Measurements from ENCODE around the gene RGS3.

Gene RGS3

DNA sequence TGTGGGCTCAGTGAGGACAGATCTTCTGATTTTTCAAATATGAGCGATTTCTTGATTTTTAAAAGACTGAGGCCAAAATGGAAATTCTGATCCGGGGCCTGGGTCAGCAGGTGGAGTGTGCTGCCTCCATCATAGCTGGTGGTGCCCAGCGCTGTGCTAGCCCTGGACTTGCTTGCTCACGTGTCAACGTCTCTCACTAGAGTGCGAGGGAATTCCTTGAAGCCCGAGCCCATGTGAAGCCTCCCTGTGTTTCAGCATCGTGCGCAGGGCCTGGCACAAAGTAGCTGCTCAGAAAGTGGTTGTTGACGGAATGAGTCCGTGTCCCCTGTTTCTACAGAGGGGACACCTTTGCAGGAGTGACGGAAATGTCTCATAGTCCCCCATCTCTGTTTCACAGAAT, 50.5 kb downstream of the RGS3 start:
- DNase-seq = no peak

DNA sequence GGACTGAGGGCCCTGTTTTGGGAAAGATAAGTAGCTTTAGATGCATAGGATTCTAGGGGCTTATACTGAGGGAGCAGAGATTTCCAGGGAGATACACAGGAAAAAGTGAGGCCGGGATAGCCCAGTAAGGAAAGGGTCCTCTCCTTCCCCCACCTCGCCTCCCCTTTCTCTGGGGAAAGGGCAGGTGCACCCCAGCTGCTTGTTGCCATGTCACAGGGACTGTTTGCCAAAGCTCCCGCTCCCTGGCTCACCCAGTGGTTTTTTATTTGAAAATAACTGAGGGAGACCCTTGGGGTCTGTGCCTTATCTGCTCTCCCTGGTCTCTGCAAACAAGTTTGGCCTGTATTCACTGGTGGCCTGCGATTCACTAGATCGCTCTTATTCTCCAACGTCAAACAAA, 51.2 kb downstream of the RGS3 start:
- no peak for DNase-seq

- no peak for DNase-seq
These were observed 52.3 kb downstream of the RGS3 start for GRCh38 chr9:113515862-113516261.

DNA sequence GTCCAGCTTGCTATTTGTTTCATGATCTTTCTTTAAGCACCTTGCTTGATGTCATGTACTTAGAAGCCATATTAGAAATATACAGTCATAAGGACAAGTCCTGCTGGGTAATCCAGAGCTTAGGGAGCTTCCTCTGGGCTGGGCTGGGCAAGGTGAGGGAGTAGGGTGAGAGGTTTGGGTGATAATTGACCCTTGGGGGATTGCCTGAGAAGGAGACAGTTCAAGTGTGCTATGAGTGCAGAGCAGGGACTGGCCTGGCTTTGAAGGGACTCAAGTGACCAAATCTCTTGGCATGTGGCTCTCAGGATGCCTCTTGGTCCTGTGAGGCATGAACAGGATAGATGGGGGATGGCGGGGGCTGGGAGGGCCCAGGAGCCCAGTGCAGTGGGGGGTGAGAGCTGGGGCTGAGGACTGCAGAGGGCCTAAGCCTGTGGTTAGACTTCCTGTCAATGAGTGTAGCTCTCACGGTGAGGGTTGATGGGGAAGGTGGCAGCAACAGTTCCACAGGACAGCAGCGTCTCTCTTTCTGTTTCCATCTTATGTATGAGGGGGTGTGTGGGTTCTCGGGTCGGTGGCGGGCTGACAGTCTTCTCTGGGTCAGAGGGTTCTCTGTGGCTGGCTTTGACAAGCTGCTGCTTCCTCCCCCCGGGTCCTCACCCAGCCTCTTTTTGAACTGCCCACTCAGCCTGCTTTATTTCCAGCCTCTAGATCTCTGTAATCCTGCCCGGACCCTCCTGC, 53.5 kb downstream of the RGS3 start:
- peak in 4 of 5 experiments; percentile 18 to 94 (median 67) for DNase-seq

DNA sequence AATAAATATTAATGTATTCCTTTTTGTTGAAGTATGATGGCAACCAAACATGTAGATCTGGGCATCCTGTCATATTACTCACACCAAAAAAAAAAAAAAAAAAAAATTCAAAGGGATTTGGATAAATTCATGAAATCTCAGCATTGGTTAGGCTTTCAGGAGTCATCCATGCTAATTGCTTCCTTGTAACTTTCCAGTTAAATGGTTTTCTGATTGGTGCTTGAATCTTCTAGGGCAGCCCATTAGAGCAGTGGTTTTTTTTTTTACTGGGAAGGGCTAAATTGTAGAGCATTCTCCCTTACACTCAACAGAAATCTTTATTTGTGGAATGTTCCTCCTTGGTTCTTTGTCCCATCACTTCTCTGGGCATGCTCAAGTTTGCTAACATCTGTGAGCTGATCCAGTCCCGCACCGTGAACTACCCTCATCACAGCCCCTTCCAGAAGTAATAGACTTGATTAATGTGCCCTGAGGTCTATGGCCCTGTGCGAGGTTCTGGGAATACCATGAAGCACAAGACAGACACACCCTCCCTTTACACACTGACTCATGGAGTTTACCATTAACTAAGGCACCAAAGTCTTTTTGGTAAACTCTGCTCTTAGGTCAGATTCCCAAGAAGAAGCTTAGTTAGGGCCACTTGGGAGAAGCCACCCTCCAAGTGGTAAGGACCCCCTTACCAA, 56.0 kb downstream of the RGS3 start:
- no peak for DNase-seq

DNA sequence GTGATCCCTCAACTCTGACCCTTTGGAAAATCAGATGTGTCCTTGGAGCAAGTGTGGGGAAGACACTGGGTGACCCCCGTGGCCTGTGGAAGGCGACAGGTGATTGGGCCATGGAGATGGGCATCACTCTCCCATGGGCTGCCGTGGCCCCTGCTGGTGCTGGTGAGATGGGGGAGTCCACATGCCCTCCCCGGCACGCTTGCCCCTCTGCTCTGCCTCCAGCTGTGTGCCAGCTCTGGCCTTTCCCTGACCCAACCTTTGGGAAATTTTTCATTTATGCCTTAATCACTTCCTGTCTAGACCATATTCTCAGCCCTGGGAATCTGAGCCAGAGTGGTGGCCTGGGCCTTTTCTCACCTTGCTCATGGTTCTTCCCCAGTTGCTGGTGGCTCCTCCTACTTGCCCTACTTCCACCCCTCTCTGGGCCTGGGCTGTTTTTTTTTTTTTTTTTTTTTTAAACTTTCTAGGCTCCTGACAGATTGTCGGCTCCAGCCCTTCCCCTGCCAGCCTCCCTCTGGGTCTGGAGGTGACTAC, 56.6 kb downstream of the RGS3 start:
- DNase-seq = peak in 2 of 5 experiments; percentile 26 to 88

DNA sequence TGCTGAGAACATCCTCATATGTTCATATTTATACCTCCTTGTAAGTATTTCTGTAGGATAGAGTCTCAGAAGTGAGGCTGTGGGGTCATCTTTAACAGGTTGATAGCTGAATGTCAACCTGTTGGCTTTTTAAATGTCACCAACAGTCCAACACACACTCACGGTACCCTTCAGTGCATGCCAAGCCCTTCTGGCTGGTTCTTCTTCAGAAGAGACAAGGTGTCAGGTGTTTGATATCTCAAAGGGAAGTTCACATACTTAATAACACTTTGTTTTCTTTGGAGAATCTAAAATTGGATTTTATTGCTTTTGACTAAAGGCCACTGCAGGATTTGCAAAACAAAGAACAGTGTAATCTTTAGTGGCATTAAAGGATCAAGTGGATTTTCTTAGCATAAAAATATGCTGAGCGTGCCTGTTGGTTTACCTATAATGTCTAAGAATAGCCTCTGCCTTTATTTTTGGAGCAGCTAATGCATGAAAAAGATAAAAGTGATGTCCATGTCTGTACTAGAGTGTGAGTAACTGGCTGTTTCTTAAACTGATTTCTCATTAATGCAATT, 58.2 kb downstream of the RGS3 start:
- DNase-seq = no peak

- no peak for DNase-seq
These were observed 58.9 kb downstream of the RGS3 start for GRCh38 chr9:113522419-113522818.

DNA sequence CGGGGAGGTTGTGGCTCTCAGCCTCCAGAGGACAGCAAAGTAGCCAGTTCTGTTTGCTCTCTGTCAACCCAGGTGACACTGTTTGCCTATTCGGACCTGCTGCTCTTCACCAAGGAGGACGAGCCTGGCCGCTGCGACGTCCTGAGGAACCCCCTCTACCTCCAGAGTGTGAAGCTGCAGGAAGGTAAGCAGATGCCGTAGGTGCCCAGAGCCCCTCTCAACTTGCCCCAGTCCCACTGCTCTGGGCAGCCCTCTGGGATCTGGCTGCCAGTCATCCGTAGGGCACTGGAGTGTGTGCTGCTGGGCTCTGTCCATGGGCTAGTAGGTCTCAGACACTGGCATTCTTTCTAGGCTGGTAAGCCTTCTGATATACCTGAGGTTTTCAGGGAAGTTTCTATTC, 59.3 kb downstream of the RGS3 start:
- no peak for DNase-seq

DNA sequence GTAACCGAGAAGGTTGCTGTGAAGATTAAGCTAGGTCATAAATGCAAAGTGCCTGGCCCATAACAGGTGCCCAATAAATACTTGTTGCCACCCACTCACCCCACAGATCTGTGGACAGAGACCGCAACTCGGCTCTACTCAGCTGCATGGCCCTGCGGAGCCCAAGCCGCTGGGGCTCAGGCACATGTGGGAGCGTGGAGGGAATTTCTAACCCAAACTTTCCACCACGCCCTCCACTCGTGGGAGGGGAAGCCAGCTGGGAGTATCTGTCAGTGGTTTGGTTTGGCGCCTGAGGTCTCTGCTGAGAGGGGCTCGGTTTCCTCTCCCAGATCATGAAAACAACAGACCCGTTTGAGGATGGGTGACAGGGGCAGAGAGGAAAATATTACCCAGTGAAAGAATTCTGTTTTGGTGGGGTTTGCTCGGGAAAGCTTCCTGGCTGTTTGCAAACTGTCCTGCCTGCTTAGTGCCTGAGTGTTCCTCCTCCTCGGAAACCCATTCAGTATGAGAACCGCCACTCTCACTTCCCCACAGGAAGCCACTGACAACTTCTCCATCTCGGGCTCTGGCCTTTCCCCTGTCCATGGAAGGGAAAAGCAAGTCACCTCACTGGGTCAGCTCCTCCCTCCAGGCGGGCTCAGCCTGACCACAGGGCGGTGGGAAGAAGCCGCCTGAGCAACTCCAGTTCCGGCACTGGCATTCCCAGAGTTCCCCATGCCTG, 60.1 kb downstream of the RGS3 start:
- peak in 3 of 5 experiments; percentile 52 to 75 (median 53) for DNase-seq

DNA sequence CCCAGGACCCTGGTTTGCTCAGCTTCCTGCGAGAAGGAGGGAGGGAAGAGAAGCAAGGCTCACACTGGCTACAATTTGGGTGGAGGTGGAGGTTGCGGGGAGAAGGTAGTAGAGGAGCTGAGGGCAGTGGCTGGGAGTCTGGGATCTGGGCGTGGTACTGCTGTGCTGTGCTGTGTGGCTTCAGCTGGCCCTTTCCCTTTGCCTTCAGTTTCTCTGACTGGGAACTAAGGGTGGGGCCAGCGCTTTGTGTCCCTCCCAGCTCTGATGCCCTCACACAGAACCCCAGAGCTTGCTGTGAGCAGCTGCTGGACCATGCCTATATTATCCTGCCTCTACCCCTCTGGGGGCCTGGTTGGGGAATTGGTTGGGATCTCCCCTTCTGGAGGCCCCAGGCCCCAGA, 60.9 kb downstream of the RGS3 start:
- DNase-seq = no peak

DNA sequence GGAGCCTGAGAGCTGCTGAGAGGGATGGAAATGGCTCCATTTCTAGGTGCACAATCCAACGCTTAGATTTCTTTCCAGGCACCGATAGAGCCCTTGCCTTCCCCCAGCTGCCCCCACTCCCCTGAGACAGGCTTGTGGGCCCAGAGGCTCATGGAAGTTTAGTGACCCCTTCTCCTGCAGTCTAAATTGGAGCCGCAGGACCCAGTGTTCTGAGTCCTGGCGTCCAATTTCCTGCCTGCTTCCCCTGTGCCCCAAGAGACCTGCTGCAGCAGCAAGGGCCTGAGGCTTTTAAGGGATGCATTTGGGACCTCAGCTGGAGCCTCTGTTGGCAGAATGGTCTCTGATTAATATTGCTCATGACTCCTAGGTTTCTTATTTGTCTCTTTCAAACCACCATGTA, 61.7 kb downstream of the RGS3 start:
- DNase-seq = no peak

GRCh38 chr9:113525831-113526230, 62.3 kb downstream of the RGS3 start:
- DNase-seq = no peak

GRCh38 chr9:113526231-113526746, 62.8 kb downstream of the RGS3 start:
- DNase-seq = peak in 1 of 5 experiments; percentile 28

GRCh38 chr9:113526841-113527240, 63.3 kb downstream of the RGS3 start:
- no peak for DNase-seq

DNA sequence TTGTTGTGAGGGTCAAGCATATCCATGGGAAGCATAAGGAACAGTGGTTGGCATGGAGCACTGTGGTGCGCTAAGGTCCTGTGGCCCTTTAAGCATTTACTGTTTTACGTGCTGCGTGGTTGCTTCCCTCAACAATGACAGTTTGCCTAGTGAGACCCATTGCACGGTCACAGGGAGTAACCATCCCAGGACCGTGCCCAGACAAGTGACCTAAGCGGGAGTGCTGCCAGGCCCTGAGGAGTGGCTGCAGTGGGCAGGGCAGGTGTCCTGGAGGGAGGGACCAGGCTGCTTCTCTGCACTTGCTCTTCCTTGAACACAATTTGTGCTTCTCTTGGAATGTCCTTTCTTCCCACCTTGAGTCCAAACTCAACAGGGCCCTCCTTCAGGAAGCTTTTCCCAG, 64.6 kb downstream of the RGS3 start:
- DNase-seq = no peak

DNA sequence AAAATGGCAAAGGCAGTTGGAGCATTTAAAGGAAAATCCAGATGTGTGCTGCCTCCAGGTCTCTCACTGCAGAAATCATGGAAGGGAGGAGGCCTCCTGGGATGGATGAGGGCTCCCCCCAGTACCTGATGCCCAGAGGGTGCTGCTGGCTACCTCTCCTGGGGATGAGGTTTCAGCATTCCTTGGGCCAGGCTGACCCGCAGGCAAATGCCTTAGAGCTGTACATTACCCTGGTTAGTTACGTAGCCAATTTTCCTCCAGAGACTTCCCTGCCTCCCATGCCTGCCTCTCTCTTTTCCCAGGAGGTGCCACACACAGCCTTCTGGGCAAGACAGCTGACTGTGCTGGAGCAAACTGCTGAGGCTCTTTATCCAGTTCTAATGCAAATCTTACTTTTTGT, 65.3 kb downstream of the RGS3 start:
- no peak for DNase-seq

DNA sequence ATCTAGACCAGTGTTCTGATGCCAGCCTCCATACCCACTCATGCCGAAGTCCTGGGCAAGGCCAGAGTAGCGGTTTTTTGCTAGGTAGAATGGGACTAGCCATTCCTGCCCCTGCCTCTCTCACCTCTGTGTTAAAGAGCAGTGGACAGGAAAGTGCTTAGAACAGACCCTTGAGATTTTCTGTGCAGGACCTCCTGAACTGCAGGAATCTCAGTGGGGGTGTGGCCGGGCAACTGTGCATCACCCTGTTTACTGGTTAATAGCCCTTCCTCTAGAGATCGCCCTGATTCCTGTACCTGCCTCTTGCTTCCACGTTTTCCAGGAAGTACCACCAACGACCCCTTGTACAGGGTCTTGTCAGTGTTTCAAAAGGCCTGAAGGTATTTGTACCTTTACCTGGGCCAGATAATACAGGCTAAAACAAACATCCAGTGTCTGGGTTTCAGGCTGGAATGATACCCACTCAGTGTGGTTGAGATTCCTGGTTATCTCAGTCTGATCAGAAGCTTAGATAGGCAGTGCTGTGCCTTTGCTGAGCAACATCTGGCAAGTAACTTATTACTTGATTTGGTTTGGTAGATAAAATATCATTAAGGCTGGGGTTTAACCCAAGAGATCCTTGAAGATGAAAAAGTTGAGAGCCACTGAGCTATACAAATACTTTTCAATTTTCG, 65.9 kb downstream of the RGS3 start:
- no peak for DNase-seq

DNA sequence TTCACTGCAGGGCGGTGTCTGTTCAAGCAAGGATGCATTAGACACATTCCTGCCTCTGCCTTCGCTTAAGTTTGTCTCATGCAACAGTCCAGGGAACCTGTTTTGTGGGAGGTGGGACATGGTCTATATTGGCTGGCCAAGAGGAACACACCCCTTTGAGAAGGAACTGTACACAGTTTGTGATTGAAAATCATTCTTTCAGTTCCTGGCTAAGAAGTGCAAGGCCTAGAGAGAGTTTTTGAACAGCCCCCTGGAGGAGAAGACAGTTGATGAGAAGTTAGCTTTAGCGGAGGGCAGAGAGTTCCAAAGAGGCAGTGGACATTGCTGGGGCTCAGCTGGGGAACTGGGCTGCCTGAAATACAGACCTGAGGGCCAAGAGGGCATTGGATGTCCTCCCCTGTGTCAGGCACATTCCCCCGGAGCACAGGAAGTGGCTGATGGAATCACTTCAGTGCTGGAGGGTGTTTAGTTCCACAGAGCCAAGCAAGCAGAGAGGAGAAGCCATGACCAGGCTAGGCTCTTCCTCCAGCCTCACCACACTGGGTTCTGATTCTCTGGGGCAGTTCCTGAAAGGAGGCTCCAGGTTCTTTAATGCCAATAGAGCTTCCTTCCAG, 66.6 kb downstream of the RGS3 start:
- no peak for DNase-seq

DNA sequence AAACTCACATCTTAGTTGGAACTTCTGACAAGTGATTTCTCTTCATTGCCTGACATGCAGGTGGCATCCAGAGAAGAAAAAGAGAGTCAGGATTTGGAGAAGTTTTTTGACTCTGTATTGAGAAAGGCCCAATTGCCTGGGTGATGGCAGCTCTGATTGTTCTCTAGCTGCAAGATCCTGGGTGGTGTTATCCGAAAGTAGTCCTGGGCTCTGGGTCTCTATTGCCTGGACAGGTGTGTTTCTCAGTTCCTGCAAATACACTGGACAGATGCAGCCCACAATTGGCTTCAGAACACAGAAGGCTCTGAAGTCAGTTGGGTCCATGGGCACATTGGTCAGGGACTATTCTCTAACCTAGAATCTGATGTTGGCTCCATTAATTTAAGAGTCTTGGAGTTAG, 67.4 kb downstream of the RGS3 start:
- no peak for DNase-seq

DNA sequence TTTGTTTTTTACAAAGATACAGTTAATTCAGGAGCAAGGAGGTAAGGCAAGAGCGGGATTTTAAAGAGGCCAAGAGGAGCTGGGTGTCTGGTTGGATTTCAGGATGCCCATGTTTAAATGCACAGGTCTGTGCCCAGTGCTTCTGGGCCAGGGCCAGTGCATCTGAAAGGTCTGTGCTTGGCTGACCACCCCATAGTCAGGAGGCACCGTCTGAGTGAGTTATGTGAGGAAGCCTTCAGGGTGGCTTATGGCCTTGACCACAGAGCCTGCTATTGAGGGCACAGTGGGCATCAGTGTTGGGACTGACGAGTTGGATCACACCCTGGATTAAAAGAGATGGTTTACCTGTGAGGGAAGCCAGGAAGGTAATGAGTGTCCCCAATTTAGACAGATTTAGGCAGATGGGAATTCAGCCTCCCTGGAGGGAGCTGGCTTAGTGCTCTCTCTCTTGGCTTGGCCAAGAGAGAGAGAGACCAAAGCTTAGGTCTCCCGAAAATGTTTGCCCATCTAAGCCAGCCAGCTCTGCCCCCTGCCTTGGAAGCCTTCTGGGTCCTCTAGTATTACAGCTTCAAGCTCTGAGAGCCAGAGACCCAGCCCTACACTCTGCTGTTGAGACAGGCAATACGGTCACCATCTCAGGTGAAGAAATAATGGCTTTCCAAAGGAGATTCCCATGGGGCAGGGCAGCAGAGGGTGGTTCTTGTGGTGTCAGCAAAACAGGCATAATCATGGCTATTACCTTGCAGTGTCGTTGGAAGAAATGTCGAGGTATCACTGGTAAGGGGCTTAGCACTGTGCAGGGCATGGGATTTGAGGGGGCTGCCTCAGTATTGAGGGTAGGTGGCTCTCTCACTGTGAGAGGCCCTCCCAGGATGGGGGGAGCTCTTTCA, 68.6 kb downstream of the RGS3 start:
- no peak for DNase-seq
